ELF-1 (cell line): ENCODE measurements around the gene FBXL12.
"Not testable (repeated sequence)": the region's sequence is repeated elsewhere in the genome, so short reads cannot be mapped to it uniquely, and the experiment has no call there.

Source experiments
- DNase-seq: peaks from one replicate; pipeline ENCODE4 v3.0.0-alpha.2; 2016; ENCODE audit warnings: low read depth, low spot score

The FBXL12 gene

DNA sequence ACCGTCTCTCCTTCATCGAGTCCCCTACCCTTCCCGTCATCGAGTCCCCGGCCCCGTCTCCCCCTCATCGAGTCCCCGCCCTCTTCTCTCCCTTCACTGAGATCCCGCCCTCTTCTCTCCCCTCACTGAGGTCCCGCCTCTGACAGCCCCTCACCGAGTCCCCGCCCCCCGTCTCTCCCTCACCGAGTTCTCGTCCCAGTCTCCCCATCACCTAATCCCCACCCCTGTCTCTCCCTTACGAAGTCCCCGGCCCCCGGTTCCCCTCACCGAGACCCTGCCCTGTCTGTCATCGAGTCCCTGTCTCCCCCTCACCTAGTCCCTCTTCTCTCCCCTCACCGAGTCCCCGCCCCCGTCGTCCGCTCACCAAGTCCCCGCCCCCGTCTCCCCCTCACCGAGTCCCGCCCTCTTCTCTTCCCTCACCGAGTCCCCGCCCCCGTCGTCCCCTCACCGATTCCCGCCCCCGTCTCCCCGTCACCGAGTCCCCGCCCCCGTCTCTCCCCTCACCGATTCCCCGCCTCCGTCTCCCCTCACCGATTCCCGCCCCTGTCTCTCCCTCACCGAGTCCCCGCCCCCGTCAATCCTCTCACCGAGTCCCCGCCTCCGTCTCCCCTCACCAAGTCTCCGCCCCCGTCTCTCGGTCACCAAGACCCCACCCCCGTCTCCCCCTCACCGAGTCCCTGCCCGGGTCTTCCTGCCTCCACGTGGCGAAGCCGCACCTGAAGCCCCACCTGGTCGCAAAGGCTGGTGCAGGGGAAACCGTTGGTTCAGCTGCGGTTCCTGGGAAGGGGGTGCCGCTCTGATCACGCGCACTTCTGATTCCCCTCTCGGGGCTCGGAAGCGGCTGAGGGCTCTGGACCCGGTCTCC is 26.4 kb downstream of the FBXL12 start:
- DNase-seq, result peak; percentile 82

GRCh38 chr19:9791552-9792205 is 27.2 kb downstream of the FBXL12 start:
- peak; percentile 84 for DNase-seq

DNA sequence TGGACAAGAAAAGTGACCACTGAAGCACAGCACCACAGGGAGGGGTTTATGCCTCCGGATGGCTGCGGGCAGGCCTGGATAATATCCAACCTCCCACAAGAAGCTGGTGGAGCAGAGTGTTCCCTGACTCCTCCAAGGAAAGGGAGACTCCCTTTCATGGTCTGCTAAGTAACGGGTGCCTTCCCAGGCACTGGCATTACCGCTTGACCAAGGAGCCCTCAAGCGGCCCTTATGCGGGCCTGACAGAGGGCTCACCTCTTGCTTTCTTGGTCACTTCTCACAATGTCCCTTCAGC is 27.9 kb downstream of the FBXL12 start:
- DNase-seq, result not testable (repeated sequence)

- not testable (repeated sequence) for DNase-seq
Measured at GRCh38 chr19:9789579-9789978, 29.3 kb downstream of the FBXL12 start.

GRCh38 chr19:9789066-9789465 is 29.8 kb downstream of the FBXL12 start:
- DNase-seq, result no peak

DNA sequence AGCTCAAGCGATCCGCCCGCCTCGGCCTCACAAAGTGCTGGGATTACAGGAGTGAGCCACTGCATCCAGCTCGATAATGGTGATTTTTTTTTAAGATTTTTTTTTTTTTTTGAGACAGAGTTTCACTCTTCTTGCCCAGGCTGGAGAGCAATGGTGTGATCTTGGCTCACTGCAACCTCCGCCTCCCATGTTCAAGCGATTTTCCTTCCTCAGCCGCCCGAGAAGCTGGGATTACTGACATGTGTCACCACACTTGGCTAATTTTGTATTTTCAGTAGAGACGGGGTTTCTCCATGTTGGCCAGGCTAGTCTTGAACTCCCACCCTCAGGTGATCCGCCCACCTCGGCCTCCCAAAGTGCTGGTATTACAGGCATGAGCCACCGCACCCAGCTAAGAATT is 30.3 kb downstream of the FBXL12 start:
- not testable (repeated sequence) for DNase-seq

GRCh38 chr19:9786819-9787218 is 32.1 kb downstream of the FBXL12 start:
- no peak for DNase-seq

DNA sequence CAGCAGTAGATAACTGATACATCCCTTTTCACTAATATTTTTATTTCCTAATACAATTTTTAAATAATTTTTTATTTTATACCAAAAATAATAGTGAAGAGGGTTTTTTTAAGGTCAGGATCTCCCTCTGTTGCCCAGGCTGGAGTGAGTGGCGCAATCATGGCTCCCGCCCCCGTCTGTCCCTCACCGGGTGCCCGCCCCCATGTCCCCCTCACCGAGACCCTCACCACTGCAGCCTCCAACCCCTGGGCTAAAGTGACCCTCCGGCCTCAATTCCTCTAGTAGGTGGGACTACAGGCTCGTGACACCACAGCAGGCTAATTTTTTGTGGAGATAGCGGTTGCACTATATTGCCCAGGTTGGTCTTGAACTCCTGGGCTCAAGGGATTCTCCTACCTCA is 32.5 kb downstream of the FBXL12 start:
- no peak for DNase-seq

GRCh38 chr19:9785367-9786331 is 33.2 kb downstream of the FBXL12 start:
- DNase-seq, result peak; percentile 94

DNA sequence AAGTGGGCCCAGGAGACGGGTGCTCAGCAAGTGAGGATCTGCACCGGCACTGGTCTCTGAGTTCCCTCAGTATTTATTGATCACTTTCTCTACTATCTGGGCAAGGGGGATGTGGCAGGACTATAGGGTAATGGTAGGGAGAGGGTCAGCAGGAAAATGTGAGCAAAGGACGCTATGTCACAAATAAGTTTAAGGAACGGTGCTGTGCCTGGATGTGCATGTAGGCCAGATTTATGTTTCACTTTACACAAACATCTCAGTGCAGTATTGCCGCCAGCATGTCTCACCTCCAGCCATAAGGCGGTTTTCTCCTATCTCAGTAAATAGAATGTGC is 34.7 kb downstream of the FBXL12 start:
- DNase-seq, result not testable (repeated sequence)

GRCh38 chr19:9782338-9782737 is 36.5 kb downstream of the FBXL12 start:
- DNase-seq, result no peak

DNA sequence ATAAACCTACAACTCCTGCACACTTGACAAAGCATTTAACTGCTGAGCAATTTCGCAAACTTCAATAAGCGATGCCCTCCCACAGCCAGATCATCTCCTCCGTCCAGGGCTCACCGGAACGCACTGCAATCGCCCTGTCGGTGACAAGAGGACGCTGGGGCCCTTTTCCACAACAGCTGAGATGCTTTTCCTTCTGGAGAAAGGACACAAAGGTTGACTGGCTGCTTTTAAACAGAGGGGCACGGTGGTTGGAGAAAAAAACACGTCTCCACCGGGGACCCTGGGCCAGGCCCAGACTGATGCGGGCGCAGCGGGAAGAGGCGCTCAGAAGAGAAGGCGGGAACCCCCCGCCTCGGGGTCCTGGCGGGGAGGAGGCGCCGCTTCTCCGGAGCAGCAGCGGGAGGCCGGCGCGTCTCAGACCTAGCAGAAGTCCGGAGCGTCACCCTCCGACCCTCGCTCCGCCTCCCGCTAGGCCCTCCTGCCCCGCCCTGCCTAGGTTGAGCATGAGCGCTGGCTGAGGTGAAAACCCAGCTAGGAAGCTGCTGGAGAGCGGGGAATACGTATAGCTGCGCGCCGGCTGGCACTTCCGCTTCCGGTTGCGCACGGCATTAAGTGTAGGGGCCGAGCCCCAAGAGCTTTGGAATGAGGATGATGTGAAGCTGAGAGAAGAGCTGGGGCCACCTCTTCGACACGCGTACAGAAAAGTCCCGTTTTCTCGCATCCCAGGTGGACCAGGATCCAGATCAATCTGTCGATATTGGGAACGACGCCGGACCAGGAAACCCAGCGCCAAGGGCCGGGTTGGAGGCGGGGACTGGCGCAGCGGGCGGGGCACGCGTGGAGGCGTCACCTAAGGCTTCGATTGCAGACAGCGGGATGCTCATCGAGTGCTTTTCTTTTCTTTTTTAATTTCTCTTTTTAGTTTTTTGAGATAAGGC is 50.4 kb downstream of the FBXL12 start, which contains the start of gene ZNF846:
Gene ZNF846 (minus strand): TSS at position 564 of the 938 bp plus-strand sequence. CDS start 3,788 bp downstream, outside the sequence.
- DNase-seq, result peak; percentile 98
